GM15510 (cell line): ENCODE results near the gene MGRN1.

Experiments
- POLR2A ChIP-seq: IDR thresholded peaks from 3 replicates; pipeline ENCODE4 v1.6.1; 2011; ENCODE audit warnings: borderline replicate concordance; ENCODE audit not compliant: insufficient read length; ENCODE audit errors: extremely low read depth

Gene MGRN1

DNA sequence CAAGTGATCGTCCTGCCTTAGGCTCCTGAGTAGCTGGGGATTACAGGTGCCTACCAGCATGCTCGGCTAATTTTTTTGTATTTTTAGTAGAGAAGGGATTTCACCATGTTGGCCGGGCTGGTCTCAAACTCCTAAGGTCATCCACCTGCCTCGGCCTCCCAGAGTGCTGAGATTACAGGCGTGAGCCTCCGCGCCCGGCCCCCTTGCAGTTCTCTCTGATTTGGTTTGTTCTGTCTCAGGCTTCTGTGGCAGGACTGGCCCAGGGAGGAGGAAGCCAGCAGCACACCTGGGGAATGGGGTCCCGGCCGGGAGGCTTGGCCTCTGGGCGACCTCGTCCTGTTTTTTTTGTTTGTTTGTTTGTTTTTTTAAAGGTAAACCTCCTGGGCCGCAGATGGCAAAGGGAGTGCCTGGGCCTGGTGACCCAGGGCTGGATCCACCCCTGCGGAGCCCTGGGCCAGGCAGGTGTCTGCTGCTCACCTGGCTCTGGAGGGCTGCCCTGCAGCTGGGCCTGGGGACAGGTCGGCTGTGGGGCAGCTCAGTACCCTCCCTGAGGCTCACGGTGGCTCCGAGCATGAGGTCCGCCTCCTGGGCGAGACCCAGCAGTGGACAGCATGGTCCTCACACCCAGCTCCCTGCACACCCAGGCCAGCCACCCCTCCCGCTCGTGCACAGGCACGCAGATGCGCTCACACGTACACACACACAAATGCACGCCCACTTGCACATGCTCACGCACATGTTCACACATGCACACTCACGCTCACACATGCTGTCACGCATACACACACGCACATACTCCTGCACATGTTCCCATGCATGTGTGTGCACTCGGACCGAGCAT, 65.5 kb downstream of the MGRN1 start:
- no peak for TF ChIP-seq POLR2A

- no peak for TF ChIP-seq POLR2A
These were observed 66.5 kb downstream of the MGRN1 start for GRCh38 chr16:4690946-4691665.

DNA sequence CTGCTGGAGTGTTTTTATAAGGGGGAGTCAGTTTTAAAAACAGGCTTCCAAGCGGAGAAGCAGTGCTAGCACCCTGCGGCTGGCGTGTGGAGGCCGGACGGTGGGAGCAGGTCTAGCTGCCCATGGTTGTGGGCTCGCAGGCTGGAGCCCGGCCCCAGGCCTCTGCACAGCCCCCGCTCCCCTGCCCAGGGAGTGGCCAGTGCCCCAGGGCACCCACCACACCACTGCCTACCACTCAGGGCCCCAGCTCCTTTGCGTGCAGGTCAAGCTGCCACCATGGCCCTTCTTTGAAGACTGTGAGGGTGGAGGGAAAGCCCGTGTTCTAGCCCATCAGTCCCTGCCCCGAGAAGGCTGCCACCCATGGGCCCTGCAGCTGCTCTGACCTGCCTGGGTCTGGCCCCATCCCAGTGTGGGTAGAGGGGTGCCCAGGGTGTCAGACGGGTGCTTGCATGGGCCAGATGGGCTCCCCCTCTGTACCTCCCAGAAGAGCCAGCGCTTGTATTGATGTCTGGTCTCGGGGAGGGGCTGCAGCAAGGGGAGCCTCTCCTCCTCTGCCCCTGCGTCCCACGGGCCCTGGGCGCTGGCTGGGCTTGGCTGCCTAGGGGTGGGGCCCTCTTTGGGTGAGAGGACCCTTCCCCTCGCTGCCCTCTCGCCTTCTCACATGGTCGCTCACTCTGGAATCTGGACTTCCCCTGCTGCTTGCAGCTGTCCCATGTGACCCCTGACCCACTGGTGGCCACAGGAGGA, 67.2 kb downstream of the MGRN1 start:
- TF ChIP-seq POLR2A, result no peak

GRCh38 chr16:4692460-4693295, 68.1 kb downstream of the MGRN1 start:
- no peak for TF ChIP-seq POLR2A

DNA sequence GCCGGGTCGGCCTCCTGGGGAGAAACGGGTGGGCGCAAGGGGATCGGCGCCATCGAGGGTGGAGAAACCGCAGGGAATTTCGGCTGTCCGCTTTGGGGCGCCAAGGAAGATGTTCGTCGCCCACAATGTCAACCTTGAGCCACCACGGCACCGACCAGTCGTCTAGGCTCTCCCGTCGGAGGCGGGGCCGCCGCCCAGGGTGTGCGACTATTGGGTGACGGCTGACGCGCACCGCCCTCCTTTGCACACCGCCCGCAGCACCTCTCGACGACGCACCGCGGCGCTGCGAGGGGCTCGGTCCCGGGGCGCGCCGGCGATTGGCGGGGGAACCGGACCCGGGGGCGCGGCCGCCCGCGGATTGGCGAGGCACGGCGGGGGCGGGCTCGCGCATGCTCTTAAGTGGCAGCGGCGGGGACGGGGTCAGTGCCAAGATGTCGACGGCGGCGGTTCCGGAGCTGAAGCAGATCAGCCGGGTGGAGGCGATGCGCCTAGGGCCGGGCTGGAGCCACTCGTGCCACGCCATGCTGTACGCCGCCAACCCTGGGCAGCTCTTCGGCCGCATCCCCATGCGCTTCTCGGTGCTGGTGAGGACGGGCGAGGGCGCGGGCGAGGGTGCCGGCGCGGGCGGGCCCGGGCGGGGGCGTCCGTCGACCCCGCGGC, 68.8 kb downstream of the MGRN1 start, which contains the start of gene NUDT16L1:
TSS of gene NUDT16L1 (plus strand) at position 267 of the 660 bp plus-strand sequence. CDS start at position 432, 165 bp downstream.
- TF ChIP-seq POLR2A, result peak; percentile 85

DNA sequence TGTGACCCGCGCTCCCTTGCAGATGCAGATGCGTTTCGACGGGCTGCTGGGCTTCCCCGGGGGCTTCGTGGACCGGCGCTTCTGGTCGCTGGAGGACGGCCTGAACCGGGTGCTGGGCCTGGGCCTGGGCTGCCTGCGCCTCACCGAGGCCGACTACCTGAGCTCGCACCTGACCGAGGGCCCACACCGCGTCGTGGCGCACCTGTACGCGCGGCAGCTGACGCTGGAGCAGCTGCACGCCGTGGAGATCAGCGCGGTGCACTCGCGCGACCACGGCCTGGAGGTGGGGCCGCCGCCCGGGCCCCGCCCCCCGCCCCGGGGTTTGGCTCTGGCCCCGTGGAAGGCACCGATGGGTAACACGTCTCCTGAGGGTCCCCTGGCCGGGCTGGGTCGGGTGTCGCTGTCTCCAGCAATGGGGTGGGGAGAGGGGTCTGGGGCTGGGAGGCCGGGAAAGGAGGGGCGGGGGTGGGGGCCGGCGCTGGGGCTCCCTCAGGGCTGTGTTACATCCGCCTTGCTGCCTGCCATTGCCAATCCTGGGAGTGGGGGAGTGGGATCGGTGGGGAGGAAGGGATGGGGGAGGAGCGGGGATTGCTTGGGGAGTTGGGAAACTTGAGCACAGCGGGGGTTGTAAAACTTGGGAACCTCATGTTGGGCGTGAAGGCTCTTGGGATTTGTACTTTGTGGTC, 69.5 kb downstream of the MGRN1 start:
- no peak for TF ChIP-seq POLR2A

- TF ChIP-seq POLR2A, result no peak
These were observed 70.2 kb downstream of the MGRN1 start for GRCh38 chr16:4694642-4695451.

- no peak for TF ChIP-seq POLR2A
These were observed 71.0 kb downstream of the MGRN1 start for GRCh38 chr16:4695473-4696171.

DNA sequence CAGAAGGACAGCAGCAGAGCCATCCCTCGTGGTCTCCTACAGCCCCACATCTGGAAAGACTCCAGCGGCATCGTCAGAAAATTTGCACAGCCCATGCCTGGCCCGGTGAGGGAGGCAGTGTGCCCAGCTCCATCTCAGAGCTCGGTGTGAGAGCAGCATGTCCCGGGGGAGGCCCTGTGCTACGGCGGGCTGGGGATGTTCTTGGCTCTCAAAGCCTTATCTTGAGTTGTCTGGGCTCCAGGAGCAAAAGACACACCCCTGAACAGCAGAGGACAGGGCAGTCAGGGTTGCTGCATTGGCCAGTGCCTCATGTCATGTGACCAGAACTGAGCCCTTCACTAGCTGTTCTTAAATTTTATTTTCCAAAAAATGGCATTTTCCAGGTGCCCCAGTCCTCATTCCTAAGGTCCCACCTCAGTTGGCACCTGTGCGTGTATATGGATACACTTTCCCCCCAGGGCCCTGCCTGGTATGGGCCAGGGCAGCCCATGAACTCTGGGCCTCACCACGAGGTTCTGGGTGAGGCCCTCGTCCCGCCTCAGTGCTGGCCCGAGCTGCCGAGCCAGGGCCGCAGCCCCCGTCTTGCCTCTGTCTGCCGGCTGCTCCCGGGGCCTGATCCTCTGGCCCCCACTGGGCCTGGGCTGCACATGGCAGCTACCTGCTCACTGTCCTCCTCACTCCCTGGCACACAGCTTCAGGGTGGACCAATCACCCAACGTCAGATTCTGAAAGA, 71.7 kb downstream of the MGRN1 start:
- TF ChIP-seq POLR2A, result no peak

- no peak for TF ChIP-seq POLR2A
These were observed 72.5 kb downstream of the MGRN1 start for GRCh38 chr16:4696905-4697847.

DNA sequence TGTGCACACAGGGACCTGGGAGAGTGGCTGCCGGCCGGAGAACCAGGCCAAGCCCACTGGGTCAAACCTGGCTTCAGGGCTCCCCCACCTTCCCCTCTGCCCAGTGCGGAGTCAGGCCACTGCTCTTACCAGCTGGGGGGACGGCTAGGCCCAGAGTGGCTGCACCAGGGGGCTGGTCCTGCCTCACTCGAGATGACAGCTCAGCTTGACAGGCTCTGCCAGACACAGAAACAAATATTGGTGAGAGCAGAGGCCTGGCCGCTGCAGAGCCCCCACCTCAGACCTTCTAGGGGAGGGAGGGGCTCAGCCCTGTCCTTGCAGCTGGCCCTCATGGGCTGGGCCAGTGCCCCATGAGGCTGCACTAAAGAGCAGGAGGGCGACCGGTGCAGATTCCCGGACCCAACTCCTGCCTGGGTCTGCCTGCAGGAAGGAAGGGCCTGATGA, 73.2 kb downstream of the MGRN1 start:
- TF ChIP-seq POLR2A, result no peak
